Loucy (cell line): ENCODE measurements around the gene AHNAK2.

Source experiments
- EZH2phosphoT487 ChIP-seq: fragments of 200-600 bp; IDR thresholded peaks from 2 replicates; pipeline ENCODE4 v1.6.1; 2018; ENCODE audit warnings: antibody characterized with exemption, mild to moderate bottlenecking, moderate library complexity, borderline replicate concordance
- TF ChIP-seq, protein P1 (sequence below): fragments of 200-600 bp; sonication (generic); conservative IDR thresholded peaks from 2 replicates; pipeline ENCODE4 v1.5.1; 2014; ENCODE audit warnings: mild to moderate bottlenecking, antibody characterized with exemption, low read length

DNA sequence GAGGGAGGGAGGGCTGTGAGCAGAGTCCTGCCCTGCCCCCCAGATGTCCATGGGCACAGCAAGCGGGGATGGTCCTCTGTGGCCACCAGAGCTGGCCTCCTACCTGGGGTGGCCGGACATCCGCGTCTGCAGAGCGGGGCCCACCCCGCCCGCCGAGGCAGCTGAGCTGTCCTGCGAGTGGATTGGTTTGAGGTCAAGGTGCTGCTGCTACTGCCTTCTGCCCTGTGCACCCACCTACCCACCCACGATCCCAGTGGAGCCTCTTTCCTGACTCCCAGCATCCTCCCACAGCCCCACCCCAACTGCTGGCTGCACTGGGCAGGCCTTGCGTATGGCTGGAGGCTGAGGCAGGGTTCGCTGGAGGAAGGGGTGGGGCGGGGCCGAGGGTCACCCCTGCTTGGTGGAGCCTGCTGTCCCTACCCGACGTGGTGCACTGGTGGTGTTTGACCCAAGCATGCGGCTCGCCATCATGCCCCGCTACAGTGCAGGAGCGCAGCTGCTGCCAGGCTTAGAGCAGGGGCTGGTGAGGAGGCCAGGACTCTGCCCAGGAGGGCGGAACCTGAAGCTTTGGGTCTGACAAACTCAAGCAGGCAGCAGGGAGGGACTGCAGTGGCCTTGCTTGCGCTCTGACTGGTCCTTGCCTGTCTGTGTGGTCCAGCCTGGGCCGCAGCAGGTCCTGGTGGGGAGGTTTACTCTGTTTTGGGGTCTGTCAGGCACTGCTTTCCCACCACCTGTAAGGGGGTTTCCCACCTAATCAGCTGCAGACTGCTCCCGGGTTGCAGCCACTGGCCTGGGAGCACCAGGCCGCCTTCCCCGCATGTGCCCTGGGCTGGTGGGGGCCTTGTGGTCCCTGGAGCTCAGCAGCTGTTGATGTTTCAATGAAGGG, 89.4 kb downstream of the AHNAK2 start:
- TF ChIP-seq, protein P1, sequence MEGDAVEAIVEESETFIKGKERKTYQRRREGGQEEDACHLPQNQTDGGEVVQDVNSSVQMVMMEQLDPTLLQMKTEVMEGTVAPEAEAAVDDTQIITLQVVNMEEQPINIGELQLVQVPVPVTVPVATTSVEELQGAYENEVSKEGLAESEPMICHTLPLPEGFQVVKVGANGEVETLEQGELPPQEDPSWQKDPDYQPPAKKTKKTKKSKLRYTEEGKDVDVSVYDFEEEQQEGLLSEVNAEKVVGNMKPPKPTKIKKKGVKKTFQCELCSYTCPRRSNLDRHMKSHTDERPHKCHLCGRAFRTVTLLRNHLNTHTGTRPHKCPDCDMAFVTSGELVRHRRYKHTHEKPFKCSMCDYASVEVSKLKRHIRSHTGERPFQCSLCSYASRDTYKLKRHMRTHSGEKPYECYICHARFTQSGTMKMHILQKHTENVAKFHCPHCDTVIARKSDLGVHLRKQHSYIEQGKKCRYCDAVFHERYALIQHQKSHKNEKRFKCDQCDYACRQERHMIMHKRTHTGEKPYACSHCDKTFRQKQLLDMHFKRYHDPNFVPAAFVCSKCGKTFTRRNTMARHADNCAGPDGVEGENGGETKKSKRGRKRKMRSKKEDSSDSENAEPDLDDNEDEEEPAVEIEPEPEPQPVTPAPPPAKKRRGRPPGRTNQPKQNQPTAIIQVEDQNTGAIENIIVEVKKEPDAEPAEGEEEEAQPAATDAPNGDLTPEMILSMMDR = no peak
- TF ChIP-seq EZH2phosphoT487 = no peak
